ENCODE data around the gene UBR1. TPM values are rescaled to one million over a fixed set of nuclear protein-coding genes. Genes with fewer than 3 reads are reported as not detected.
"Not testable (repeated sequence)": the region's sequence is repeated elsewhere in the genome, so short reads cannot be mapped to it uniquely, and the experiment has no call there.

The UBR1 gene
- polyA plus RNA-seq, 3 donors, result 4.8 to 9.8 (median 5.3) TPM

DNA sequence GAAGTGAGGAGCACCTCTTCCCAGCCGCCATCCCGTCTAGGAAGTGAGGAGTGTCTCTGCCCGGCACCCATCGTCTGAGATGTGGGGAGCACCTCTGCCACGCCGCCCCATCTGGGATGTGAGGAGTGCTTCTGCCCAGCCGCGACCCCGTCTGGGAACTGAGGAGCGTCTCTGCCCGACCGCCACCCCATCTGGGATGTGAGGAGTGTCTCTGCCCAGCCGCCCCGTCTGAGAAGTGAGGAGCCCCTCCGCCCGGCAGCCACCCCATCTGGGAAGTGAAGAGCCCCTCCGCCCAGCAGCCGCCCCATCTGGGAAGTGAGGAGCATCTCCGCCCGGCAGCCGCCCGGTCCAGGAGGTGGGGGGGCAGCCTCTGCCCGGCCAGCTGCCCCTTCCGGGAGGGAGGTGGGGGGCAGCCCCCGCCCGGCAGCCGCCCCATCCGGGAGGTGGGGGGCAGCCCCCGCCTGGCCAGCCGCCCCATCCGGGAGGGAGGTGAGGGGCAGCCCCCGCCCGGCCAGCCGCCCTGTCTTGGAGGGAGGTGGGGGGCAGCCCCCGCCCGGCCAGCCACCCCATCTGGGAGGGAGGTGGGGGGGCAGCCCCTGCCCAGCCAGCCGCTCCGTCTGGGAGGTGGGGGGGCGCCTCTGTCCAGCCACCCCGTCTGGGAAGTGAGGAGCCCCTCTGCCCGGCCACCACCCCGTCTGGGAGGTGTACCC lies 100.8 kb downstream of the UBR1 start:
- not testable (repeated sequence) for H3K27ac ChIP-seq (ENCODE audit: low read depth, low read length)
- WGBS, 3 donors, result 94 to 98% (median 96%) methylated on average over 23 to 42 of the region's 42 CpGs

GRCh38 chr15:42999201-42999779 lies 106.5 kb downstream of the UBR1 start:
- 89 to 98% (median 90%) methylated on average over 4 of the region's 4 CpGs for WGBS, 3 donors
- H3K27ac ChIP-seq (ENCODE audit: low read depth, low read length), result no peak overlapping the region

- H3K27ac ChIP-seq (ENCODE audit: low read depth, low read length), result no peak overlapping the region
- WGBS, 3 donors, result 94 to 97% (median 97%) methylated on average over 7 of the region's 7 CpGs
Measured at GRCh38 chr15:42996871-42997270, 109.0 kb downstream of the UBR1 start.

DNA sequence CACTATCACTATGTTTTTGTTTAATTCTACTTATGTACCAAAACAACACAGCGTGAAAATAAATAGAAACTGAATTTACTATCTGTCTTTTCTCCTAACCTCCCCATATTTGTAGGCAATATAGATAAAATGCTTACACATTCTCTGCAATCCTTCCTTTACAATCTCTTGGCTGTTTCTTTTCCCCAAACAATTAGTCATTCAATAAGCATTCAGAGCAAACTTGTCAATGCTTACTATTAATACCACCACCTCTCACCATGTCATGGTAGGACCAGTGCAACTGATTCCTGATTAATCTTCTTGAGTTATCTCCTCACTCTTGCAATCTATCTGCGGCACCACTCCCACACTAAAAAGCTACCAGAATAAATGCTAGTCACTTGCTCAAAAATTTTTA lies 111.3 kb downstream of the UBR1 start:
- H3K27ac ChIP-seq (ENCODE audit: low read depth, low read length), result no peak overlapping the region
- WGBS, 3 donors, result 93 to 99% (median 98%) methylated on average over 2 of the region's 2 CpGs

GRCh38 chr15:42992626-42993025 lies 113.2 kb downstream of the UBR1 start:
- no peak overlapping the region for H3K27ac ChIP-seq (ENCODE audit: low read depth, low read length)
- WGBS, 3 donors, result 46 to 57% (median 51%) methylated on average over 3 of the region's 3 CpGs

GRCh38 chr15:42986693-42987342 lies 119.0 kb downstream of the UBR1 start:
- 97 to 98% (median 97%) methylated on average over 19 to 20 of the region's 20 CpGs for WGBS, 3 donors

GRCh38 chr15:42984493-42985034 lies 121.3 kb downstream of the UBR1 start:
- H3K27ac ChIP-seq (ENCODE audit: low read depth, low read length), result no peak overlapping the region
- 94 to 100% (median 98%) methylated on average over 1 of the region's 1 CpG for WGBS, 3 donors

More at GRCh38 chr15:42986693-42987342, 119.0 kb downstream of the UBR1 start:
- no peak overlapping the region for H3K27ac ChIP-seq (ENCODE audit: low read depth, low read length)

GRCh38 chr15:42979113-42979512 lies 126.7 kb downstream of the UBR1 start:
- H3K27ac ChIP-seq (ENCODE audit: low read depth, low read length), result not testable (repeated sequence)
- WGBS, 3 donors, result 95 to 97% (median 96%) methylated on average over 6 of the region's 6 CpGs

- H3K27ac ChIP-seq (ENCODE audit: low read depth, low read length), result no peak overlapping the region
- 78 to 95% (median 93%) methylated on average over 2 of the region's 2 CpGs for WGBS, 3 donors
Measured at GRCh38 chr15:42974202-42974862, 131.5 kb downstream of the UBR1 start.

GRCh38 chr15:42973114-42973513 lies 132.7 kb downstream of the UBR1 start:
- no peak overlapping the region for H3K27ac ChIP-seq (ENCODE audit: low read depth, low read length)
- 92 to 94% (median 94%) methylated on average over 4 of the region's 4 CpGs for WGBS, 3 donors

DNA sequence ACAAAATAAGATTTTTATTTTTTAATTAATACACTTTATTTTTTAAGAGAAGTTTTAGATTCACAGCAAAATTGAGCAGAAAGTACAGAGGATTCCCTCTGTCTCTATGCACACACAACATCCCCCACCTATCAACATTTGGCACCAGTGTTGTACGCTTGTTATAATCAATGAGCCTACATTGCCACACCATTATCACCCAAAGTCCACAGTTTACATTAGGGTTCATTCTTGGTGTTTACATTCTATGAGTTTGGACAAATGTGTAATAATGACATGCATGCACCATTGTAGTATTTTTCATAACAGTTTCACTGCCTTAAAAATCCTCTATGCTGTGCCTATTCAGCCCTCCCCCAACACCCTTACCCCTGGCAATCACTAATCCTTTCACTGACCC lies 134.0 kb downstream of the UBR1 start:
- H3K27ac ChIP-seq (ENCODE audit: low read depth, low read length), result no peak overlapping the region
- 85 to 100% (median 97%) methylated on average over 1 of the region's 1 CpG for WGBS, 3 donors

DNA sequence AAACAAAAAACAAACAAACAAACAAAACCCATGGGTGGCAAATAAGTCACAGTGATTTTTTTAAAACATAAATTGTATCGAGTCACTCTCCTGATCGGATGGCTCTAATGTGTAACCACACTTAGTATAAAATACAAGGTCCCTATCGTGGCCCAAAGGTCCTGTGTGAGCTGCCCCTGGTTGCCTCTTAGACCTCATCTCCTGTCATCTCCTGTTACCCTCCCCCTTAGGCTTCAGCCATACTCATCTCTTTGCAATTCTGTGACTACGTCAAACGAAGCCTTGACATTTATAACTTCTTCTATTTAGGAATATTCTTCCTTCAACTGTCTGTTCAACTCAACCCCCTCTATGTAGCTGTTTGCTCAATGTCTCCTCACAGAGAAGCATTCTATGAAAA lies 141.4 kb downstream of the UBR1 start:
- WGBS, 3 donors, result 95 to 96% (median 96%) methylated on average over 5 of the region's 5 CpGs

DNA sequence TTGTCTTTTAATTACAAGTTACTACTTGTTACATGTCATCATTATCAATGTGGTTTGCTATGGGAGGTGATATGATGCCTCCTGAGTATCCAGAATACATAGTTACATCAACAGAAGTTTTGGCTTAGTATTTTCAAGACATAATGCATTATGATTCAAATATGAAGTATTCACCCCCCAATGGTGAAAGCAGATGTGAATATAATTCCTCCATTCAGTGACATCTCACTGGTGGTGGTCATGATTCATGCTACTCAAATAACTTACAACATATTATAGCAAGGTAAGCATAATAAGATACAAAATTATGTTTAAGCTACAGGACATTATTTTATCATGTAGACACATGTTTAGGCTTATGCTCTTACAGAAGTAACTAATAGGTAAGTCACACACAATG lies 150.3 kb downstream of the UBR1 start:
- no peak overlapping the region for H3K27ac ChIP-seq (ENCODE audit: low read depth, low read length)

More for the DNA sequence above, 141.4 kb downstream of the UBR1 start:
- H3K27ac ChIP-seq (ENCODE audit: low read depth, low read length), result no peak overlapping the region

GRCh38 chr15:42954291-42954690 lies 151.5 kb downstream of the UBR1 start:
- WGBS, 3 donors, result 95 to 97% (median 96%) methylated on average over 4 of the region's 4 CpGs
- no peak overlapping the region for H3K27ac ChIP-seq (ENCODE audit: low read depth, low read length)

DNA sequence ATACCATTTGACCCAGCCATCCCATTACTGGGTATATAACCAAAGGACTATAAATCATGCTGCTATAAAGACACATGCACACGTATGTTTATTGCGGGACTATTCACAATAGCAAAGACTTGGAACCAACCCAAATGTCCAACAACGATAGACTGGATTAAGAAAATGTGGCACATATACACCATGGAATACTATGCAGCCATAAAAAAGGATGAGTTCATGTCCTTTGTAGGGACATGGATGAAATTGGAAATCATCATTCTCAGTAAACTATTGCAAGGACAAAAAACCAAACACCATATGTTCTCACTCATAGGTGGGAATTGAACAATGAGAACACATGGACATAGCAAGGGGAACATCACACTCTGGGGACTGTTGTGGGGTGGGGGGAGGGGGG lies 156.9 kb downstream of the UBR1 start:
- not testable (repeated sequence) for H3K27ac ChIP-seq (ENCODE audit: low read depth, low read length)
- WGBS, 3 donors, result 82 to 100% (median 96%) methylated on average over 2 to 3 of the region's 3 CpGs

- 73 to 89% (median 75%) methylated on average over 1 of the region's 1 CpG for WGBS, 3 donors
- no peak overlapping the region for H3K27ac ChIP-seq (ENCODE audit: low read depth, low read length)
Measured at GRCh38 chr15:42940527-42940926, 165.3 kb downstream of the UBR1 start.

- 92 to 95% (median 95%) methylated on average over 8 of the region's 8 CpGs for WGBS, 3 donors
- H3K27ac ChIP-seq (ENCODE audit: low read depth, low read length), result no peak overlapping the region
Measured at GRCh38 chr15:42939841-42940240, 166.0 kb downstream of the UBR1 start.

DNA sequence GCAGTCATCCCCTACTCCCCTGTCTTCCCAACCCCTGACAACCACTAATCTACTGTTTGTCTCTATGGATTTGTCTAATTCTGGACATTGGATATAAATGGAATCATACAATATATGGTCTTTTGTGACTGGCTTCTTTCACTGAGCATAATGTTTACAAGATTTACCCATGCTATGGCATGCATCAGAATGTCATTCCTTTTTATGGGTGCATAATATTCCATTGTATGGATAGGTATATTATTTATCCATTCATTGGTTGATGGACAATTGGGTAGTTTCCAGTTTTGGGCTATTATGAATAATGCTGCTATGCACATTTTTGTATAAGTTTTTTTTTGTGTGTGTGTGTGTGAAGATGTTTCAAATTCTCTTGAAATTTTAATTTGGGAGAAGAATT lies 168.7 kb downstream of the UBR1 start:
- no peak overlapping the region for H3K27ac ChIP-seq (ENCODE audit: low read depth, low read length)
